C4-2B (cell line): ENCODE data around the gene RAB31.

ENCODE experiments used
- ZFX ChIP-seq: fragments of 450-650 bp; IDR thresholded peaks from 2 replicates; pipeline ENCODE4 v1.6.1; 2017
- TF ChIP-seq, protein P1 (sequence below): fragments of 450-650 bp; conservative IDR thresholded peaks from 2 replicates; pipeline ENCODE4 v1.5.1; 2017; ENCODE audit warnings: mild to moderate bottlenecking

DNA sequence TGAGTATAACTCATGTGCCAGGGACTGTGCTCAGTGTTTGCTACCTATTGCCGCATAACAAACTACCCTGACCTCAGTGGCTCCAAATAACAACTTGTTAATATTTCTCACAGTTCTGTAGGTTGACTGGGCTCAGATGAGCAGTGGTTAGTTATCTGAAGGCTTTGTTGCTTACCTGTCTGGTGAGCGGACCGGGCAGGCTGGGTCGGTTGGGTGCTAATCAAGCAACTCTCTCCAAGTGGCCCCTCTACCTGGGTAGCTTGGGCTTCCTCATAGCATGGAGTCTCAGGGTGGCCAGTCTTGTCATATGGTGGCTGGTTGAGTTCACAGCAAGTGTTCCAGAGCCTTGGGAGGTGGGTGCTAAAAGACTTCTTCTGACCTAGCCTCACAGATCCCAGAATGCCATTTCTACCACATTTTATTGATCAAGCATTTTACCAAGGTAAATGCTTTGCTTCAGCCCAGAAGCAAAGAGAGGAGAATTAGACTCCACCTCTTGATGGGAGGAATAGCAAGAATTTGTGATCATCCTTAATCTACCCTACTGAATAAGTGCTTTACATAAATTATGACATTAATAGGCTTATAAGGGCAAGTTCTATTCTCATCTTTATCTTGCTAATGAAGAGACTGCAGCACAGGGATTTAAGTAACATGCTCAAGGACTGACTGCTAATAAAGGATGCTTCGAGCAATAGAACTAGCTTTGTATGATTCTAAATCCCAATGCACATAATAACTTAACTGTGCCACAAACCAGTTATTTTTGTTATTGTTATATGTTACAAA, 16.9 kb downstream of the RAB31 start:
- TF ChIP-seq, protein P1, sequence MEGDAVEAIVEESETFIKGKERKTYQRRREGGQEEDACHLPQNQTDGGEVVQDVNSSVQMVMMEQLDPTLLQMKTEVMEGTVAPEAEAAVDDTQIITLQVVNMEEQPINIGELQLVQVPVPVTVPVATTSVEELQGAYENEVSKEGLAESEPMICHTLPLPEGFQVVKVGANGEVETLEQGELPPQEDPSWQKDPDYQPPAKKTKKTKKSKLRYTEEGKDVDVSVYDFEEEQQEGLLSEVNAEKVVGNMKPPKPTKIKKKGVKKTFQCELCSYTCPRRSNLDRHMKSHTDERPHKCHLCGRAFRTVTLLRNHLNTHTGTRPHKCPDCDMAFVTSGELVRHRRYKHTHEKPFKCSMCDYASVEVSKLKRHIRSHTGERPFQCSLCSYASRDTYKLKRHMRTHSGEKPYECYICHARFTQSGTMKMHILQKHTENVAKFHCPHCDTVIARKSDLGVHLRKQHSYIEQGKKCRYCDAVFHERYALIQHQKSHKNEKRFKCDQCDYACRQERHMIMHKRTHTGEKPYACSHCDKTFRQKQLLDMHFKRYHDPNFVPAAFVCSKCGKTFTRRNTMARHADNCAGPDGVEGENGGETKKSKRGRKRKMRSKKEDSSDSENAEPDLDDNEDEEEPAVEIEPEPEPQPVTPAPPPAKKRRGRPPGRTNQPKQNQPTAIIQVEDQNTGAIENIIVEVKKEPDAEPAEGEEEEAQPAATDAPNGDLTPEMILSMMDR = no peak
- no peak for TF ChIP-seq ZFX
